Measurements from ENCODE around the gene MEGF10.
"Not testable (repeated sequence)": the region's sequence is repeated elsewhere in the genome, so short reads cannot be mapped to it uniquely, and the experiment has no call there.

Gene MEGF10

GRCh38 chr5:127298656-127299055 lies 8.1 kb downstream of the MEGF10 start:
- DNase-seq = no peak

DNA sequence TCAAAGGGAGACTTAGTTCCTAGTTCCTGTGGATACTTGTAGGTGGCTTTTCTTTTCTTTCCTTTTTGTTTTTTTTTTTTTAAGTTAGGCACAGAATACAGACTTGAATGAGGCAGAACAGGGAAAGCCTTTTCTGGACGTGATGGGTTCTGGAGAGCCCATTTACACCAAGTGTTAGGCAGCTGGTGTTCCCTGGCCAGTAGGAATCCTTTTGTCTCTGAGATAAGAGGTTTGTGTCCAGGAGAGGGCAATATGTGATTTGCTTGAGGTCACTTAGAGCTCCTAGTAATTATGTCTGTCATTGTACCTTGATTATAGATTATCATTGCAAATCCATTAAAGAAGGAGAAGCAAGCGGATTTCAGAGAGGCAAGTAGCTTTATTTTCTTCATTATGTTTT lies 9.1 kb downstream of the MEGF10 start:
- no peak for DNase-seq

- no peak for DNase-seq
Measured at GRCh38 chr5:127302509-127302908, 11.9 kb downstream of the MEGF10 start.

- no peak for DNase-seq
Measured at GRCh38 chr5:127303404-127303803, 12.8 kb downstream of the MEGF10 start.

GRCh38 chr5:127305493-127305892 lies 14.9 kb downstream of the MEGF10 start:
- DNase-seq = no peak

DNA sequence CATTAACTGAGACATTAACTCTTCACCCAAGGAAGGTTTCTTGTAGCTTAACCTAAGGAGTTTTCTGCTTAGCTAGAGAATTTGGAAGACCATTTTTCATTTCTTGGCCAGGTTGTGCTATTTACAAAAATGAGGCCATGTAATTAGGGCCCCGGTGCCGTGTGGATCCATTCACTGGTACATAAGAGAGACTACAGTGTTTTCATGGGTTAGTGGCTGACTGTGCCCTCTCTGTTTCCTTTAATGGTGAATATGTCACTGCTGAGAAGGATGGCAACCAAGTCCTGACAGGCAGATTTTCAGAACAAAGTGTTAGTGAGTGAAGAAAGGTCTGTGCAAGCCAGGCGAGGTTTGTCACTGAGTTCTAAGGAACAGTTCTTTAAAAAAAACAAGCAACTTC lies 15.4 kb downstream of the MEGF10 start:
- DNase-seq = no peak

GRCh38 chr5:127306647-127307046 lies 16.1 kb downstream of the MEGF10 start:
- no peak for DNase-seq

GRCh38 chr5:127307868-127308267 lies 17.3 kb downstream of the MEGF10 start:
- DNase-seq = no peak

DNA sequence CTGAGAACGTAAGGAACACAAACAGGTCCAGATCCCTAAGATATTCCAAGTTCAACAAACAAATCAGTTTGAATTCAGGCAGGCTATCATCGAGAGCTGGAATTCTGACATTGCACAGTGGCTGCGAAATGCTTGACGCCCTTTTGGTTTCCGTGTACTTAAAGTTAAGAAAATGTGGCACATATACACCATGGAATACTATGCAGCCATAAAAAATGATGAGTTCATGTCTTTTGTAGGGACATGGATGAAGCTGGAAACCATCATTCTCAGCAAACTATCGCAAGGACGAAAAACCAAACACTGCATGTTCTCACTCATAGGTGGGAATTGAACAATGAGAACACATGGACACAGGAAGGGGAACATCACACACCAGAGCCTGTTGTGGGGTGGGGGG lies 17.7 kb downstream of the MEGF10 start:
- DNase-seq = not testable (repeated sequence)

- DNase-seq = no peak
Measured at GRCh38 chr5:127308945-127309344, 18.3 kb downstream of the MEGF10 start.

DNA sequence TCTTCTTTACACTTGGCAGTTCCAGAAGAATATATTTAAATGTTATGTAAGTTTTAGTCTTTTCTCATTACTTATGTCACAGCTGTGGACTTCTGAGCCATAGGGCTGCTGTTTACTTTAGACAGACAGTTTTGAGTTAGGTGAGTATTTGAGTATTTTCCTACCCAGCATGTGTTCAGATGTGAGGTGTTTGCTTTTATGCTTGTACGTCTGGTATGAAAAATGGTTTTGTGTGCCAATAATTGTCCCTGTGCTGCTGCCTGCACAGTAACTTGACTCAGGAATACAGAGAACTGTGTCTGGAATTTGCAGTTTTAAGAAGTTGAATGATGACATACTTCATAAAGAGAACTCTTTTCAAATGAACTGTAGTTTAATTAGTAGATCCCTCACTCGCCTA lies 20.8 kb downstream of the MEGF10 start:
- DNase-seq = no peak

- no peak for DNase-seq
Measured at GRCh38 chr5:127311781-127312525, 21.4 kb downstream of the MEGF10 start.

GRCh38 chr5:127313379-127313778 lies 22.8 kb downstream of the MEGF10 start:
- DNase-seq = no peak

DNA sequence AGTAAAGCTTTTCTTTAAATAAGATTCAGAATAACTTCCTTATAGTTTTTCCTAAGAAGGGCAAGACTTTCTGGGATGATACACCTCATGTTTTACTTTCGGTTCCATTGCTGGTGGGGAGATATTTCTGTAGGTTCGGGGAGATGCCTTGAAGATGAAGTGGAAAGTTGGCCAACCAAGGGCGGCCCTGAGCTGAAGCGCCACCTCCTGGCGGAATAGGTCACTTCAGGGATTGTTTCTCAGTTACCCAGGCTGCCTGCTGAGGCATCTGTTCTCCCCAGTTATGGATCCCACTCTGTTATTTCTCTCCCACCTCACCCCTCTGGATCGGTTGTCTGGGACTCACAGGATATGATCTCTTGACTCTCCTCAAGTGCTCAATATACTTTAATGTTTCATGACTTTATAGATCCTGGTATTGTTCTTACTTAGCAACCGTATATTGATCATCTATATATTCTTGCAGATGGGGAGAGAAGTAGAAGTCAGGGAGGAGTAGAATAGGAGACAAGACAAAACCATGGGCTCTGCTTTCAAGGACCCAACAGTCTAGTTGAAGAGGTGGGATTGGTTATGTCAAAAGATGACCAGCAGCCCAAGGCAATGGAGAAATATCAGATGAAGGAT lies 23.4 kb downstream of the MEGF10 start:
- DNase-seq = peak; percentile 49

GRCh38 chr5:127316011-127316410 lies 25.4 kb downstream of the MEGF10 start:
- no peak for DNase-seq

DNA sequence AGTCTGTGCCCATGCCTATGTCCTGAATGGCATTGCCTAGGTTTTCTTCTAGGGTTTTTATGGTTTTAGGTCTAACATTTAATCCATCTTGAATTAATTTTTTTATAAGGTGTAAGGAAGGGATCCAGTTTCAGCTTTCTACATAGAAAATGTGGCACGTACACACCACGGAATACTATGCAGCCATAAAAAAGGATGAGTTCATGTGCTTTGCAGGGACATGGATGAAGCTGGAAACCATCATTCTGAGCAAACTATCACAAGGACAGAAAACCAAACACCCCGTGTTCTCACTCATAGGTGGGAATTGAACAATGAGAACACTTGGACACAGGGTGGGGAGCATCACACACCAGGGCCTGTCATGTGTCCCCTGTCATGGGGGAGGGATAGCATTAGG lies 26.8 kb downstream of the MEGF10 start:
- DNase-seq = not testable (repeated sequence)

GRCh38 chr5:127320032-127320965 lies 29.7 kb downstream of the MEGF10 start:
- no peak for DNase-seq

DNA sequence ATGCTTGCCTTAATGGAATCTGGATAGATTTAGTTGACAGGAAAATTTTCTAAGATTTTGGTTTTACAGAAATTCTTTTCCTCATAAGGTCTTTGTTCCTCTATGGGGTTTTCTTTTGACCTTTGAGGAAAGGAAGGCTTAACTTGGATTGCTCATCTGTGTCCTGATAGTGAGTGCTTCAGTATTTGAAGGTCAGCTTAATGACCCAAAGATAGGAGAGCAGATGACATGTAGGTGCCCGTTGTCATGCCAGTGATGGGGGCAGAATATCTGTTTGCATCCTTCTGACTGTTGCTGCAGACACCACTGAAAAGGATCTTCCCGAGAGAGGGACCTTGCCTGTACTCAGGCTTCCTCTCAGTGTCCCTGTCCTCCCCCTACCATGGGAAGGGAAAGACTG lies 30.9 kb downstream of the MEGF10 start:
- no peak for DNase-seq

- DNase-seq = no peak
Measured at GRCh38 chr5:127322403-127322802, 31.8 kb downstream of the MEGF10 start.

GRCh38 chr5:127324756-127325155 lies 34.2 kb downstream of the MEGF10 start:
- no peak for DNase-seq

- no peak for DNase-seq
Measured at GRCh38 chr5:127326431-127326830, 35.8 kb downstream of the MEGF10 start.

DNA sequence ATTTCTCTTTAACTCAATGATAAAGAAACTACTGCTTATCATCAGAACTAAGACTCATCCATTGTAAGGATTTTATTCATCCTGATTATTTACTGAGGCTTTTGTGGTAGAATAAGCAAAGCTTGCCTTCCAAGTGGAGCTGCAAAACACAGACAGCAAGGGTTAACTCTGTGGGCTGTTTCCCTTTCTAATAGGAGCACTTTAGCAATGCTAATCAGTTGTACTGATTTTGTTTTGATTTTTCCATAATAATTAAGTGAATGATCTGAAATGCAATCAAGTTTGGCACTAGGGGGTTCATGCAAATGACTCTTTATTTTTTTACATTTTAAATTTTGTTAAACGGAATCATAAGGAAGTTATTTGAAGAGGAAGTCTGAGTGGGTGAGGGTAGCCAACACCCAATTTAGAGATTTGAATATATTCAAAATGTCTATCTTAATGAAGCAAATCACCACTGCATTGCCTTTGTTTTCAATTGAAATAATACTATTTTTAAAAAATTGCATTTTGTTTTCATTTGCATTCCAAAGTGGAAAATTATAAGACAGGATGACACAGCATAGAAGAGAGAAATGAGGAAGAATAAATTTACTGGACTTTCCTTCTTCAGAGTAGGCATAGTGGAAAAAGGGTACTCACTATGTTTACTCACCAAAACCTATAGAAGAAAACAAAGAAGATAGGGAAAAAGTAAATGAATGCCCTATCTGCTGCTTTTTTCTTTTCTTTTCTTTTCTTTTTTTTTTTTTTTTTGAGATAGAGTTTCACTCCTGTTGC lies 36.6 kb downstream of the MEGF10 start:
- DNase-seq = no peak

DNA sequence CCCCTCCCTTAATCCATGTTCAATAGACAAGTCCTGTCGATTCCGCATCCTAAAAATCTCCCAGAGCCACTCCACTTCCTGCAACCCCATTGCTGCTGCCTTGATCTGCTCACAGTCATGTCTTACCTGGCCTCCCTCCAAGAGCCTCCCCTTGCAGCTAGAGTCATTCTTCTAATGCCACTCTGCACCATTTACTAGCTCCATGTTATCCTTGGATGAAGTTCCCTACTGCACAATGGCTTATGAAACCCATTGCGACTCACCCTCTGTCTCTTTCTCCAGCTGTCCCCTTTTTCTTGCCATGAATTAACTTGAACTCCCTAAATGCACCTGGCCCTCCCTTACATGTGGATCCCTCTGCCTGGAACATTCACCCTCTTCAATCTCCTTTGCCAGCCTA lies 39.5 kb downstream of the MEGF10 start:
- DNase-seq = no peak

Measured in effector CD8-positive, alpha-beta T cell (primary cell).